Measurements from ENCODE around the gene CACNA2D2.

DNA sequence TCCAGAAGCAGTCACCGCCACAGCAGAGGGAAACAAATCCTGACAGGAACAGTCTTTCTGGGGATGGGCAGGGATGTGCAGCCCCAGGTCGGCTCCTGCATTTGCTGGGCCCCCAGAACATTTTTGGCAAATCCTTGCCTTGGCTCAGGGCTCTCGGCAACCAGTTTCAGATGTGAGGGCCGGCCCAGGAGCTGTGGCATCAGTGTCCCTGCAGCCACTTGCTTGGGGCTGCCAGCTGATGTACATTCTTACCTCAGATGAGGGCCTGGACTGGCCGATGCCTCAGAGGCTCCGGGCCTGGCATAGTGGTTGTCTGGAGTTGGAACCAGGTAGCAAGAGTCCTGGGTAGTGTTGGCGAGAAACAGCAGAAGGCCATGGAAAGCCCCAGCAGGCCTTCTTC lies 148.6 kb downstream of the CACNA2D2 start:
- TF ChIP-seq, protein P1, sequence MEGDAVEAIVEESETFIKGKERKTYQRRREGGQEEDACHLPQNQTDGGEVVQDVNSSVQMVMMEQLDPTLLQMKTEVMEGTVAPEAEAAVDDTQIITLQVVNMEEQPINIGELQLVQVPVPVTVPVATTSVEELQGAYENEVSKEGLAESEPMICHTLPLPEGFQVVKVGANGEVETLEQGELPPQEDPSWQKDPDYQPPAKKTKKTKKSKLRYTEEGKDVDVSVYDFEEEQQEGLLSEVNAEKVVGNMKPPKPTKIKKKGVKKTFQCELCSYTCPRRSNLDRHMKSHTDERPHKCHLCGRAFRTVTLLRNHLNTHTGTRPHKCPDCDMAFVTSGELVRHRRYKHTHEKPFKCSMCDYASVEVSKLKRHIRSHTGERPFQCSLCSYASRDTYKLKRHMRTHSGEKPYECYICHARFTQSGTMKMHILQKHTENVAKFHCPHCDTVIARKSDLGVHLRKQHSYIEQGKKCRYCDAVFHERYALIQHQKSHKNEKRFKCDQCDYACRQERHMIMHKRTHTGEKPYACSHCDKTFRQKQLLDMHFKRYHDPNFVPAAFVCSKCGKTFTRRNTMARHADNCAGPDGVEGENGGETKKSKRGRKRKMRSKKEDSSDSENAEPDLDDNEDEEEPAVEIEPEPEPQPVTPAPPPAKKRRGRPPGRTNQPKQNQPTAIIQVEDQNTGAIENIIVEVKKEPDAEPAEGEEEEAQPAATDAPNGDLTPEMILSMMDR (conservative IDR thresholded peaks at IDR 0.05): no peak
- no peak for TF ChIP-seq EZH2 (IDR thresholded peaks at IDR 0.05; ENCODE audit: low read depth)

Data from PC-9 (cell line).